ENCODE measurements around the gene JPT2. TPM values are rescaled to one million over a fixed set of nuclear protein-coding genes. Genes with fewer than 3 reads are reported as not detected.
A peak's percentile ranks its signal among the peaks of the same experiment; 100 is the strongest.

Gene JPT2
- total and polyA plus RNA-seq, 12 donors, result 11.9 to 50.5 (median 32.2) TPM

DNA sequence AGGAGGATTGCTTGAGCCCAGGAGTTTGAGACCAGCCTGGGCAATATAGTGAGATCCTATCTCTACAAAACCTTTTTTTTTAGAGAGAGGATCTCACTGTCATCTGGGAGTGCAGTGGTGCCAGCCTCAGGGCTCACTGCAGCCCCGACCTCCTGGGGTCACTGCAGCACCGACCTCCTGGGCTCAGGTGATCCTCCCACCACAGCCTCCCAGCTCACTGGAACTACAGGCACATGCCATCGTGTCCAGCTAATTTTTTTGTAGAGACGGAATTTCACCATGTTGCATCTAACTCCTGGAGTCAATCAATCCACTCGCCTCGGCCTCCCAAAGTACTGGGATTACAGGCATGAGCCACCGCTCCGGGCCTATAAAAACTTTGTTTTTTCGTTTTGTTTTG lies 43.3 kb downstream of the JPT2 start:
- DNase-seq, result no peak
- H3K4me1 ChIP-seq (replicated peaks in 1 of 2), result peaks cover 10 to 23% of the 10 kb centered on the region in 2 donors
- intact Hi-C loops (cut with DNase I), result no loop called here
- TF ChIP-seq, protein P1, sequence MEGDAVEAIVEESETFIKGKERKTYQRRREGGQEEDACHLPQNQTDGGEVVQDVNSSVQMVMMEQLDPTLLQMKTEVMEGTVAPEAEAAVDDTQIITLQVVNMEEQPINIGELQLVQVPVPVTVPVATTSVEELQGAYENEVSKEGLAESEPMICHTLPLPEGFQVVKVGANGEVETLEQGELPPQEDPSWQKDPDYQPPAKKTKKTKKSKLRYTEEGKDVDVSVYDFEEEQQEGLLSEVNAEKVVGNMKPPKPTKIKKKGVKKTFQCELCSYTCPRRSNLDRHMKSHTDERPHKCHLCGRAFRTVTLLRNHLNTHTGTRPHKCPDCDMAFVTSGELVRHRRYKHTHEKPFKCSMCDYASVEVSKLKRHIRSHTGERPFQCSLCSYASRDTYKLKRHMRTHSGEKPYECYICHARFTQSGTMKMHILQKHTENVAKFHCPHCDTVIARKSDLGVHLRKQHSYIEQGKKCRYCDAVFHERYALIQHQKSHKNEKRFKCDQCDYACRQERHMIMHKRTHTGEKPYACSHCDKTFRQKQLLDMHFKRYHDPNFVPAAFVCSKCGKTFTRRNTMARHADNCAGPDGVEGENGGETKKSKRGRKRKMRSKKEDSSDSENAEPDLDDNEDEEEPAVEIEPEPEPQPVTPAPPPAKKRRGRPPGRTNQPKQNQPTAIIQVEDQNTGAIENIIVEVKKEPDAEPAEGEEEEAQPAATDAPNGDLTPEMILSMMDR (IDR thresholded peaks at IDR 0.05), result no peak
- TF ChIP-seq POLR2A (IDR thresholded peaks at IDR 0.05), result no peak
- no peaks in the 10 kb centered on the region for H3K9me3 ChIP-seq (replicated peaks in 1 of 3)
- H3K27ac ChIP-seq, result peak overlapping the region in 1 of 5 donors; percentile 78
- no peak overlapping the region for H3K4me3 ChIP-seq
- WGBS, 4 donors, result 87 to 95% (median 93%) methylated on average over 7 to 9 of the region's 9 CpGs
- peaks cover 0 to 19% of the 10 kb centered on the region in 2 donors for H3K36me3 ChIP-seq (replicated peaks in 1 of 2)
- H3K27me3 ChIP-seq, result no peaks in the 10 kb centered on the region

DNA sequence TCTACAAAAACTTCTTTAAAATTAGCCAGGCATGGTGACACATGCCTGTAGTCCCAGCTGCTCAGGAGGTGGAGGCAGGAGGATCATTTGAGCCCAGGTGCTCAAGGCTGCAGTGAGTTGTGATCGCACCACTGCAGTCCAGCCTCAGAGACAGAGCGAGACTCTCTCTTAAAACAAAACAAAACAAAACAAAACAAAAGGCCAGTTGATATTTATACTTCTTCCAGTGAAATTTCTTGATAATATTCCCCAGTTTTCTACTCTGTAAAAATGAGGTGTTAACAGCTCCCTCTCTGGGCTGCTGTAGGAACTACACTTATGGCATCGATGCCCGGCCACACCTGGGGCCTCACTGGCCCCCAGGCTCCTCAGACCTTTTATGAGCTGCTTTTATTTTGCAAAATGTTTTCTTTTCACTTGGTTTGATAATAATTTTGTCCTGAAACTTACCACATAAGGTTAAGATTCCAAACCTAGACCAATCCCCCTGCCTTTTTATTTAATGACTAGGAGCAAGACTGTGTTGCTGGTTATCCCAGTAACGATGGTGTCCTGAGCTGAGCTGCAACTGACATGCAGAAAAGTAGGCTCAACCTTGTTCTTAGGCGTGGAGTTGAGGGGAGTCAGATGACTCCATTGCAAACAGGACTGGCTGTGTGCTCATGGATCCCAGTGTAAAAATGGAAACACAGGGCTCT lies 45.5 kb downstream of the JPT2 start:
- H3K27me3 ChIP-seq, result no peaks in the 10 kb centered on the region
- peak overlapping the region in 3 of 5 donors; percentile 68 to 78 (median 76) for H3K27ac ChIP-seq

DNA sequence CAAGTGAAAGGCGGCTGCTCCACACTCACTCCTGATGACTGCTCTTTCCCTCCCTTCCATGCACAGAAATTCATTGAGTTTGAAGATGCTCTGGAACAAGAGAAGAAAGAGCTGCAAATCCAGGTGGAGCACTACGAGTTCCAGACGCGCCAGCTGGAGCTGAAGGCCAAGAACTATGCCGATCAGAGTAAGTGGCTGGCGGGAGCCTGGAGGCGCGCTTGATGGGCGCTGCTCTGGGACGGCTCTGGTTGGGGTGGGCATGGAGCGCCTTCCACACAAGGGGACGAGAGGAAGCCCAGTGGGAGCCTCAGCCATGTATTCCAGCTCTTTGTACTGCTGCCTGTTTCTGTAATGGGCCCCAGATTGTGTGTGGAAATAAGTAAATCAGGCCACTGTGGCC lies 46.4 kb downstream of the JPT2 start:
- intact Hi-C loops (cut with DNase I), result no loop called here
- H3K27ac ChIP-seq, result no peak overlapping the region
- peaks cover 0 to 39% of the 10 kb centered on the region in 2 donors for H3K36me3 ChIP-seq (replicated peaks in 1 of 2)
- DNase-seq, result no peak
- WGBS, 4 donors, result 90 to 94% (median 92%) methylated on average over 7 to 12 of the region's 12 CpGs
- H3K27me3 ChIP-seq, result no peaks in the 10 kb centered on the region
- no peak for TF ChIP-seq POLR2A (IDR thresholded peaks at IDR 0.05)
- TF ChIP-seq, protein P1 (IDR thresholded peaks at IDR 0.05), result no peak
- H3K9me3 ChIP-seq (replicated peaks in 1 of 3), result no peaks in the 10 kb centered on the region
- H3K4me1 ChIP-seq (replicated peaks in 1 of 2), result peaks cover 10 to 23% of the 10 kb centered on the region in 2 donors
- H3K4me3 ChIP-seq, result no peak overlapping the region

More for the DNA sequence above, 45.5 kb downstream of the JPT2 start:
- WGBS, 4 donors, result 28 to 40% (median 31%) methylated on average over 6 of the region's 6 CpGs
- intact Hi-C loops (cut with DNase I), result no loop called here
- Histone ChIP-seq H3K36me3 (replicated peaks in 1 of 2) (peaks cover 0 to 31% of the 10 kb centered on the region in 2 donors), H3K4me1 (replicated peaks in 1 of 2) (peaks cover 10 to 23% of the 10 kb centered on the region in 2 donors), H3K9me3 (replicated peaks in 1 of 3) (no peaks in the 10 kb centered on the region), H3K4me3 (no peak overlapping the region)
- TF ChIP-seq POLR2A (IDR thresholded peaks at IDR 0.05), result no peak
- TF ChIP-seq, protein P1 (IDR thresholded peaks at IDR 0.05), result peak; percentile 63 to 81 (median 72)
- DNase-seq, result peak; percentile 36 to 77 (median 54)

DNA sequence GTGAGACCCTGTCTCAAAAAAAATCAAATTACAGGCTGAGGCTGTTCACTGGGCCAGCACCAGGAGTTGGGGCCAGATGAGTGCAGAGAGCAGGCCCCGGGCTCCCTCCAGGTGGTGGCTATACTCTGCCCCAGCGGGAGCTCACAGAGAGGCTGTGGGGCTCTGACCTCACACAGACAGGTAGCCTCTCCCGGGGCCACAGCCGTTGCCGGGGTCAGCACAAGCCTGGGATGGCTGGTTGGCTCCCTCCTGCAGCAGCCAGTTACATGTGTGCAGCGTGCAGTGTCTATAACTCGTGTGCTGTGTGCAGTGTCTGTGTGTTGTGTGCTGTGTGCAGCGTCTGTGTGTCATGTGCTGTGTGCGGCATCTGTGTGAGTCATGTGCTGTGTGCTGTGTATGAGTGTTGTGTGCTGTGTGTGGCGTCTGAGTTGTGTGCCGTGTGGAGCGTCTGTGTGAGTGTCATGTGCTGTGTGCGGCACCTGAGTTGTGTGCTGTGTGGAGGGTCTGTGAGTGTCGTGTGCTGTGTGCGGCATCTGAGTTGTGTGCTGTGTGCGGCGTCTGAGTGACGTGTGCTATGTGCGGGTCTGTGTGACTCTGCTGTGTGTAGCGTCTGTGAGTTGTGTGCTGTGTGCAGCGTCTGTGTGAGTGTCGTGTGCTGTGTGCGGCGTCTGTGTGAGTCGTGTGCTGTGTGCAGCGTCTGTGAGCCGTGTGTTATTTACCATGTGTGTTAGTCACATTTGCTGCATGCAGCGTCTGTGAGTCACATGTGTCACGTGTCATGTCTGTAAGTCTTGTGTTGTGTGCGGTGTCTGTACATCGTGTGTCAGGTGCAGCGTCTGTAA lies 48.8 kb downstream of the JPT2 start:
- WGBS, 4 donors, result 92 to 93% (median 92%) methylated on average over 22 to 32 of the region's 32 CpGs
- no peak for TF ChIP-seq POLR2A (IDR thresholded peaks at IDR 0.05)
- TF ChIP-seq, protein P1 (IDR thresholded peaks at IDR 0.05), result no peak
- no peak overlapping the region for H3K4me3 ChIP-seq
- DNase-seq, result no peak
- no peaks in the 10 kb centered on the region for H3K9me3 ChIP-seq (replicated peaks in 1 of 3)
- H3K27ac ChIP-seq, result no peak overlapping the region
- H3K36me3 ChIP-seq (replicated peaks in 1 of 2), result peaks cover 0 to 42% of the 10 kb centered on the region in 2 donors
- intact Hi-C loops (cut with DNase I), result no loop called here
- H3K4me1 ChIP-seq (replicated peaks in 1 of 2), result peaks cover 10 to 20% of the 10 kb centered on the region in 2 donors
- H3K27me3 ChIP-seq, result no peaks in the 10 kb centered on the region

Data from adrenal gland (tissue), 12 donors.